ENCODE results near the gene PRKD1. TPM values are rescaled to one million over a fixed set of nuclear protein-coding genes. Genes with fewer than 3 reads are reported as not detected.

PRKD1 gene
- total and polyA plus RNA-seq, 10 donors: 1.0 to 8.9 (median 4.5) TPM

DNA sequence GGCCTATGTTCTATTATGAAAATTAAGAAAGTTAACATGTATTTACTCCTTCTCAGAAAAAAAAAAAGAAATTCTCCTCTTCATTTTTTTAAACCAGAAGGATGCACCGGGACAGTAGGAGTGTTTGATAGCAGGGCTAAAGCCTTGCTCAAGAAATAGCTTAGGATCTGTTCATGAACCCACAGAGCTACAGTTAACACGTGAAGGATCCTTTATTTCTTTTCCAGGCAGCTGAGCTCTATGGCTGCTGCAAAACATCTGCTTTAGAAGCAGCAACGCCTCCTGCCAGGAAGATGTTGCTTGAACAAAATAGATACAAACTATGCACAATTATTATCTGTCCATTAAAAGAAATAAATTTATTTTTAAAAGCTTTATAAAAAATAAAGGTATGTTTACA lies 254.8 kb downstream of the PRKD1 start:
- Histone ChIP-seq H3K36me3 (no peaks in the 10 kb centered on the region), H3K27me3 (replicated peaks in 1 of 7) (no peaks in the 10 kb centered on the region), H3K4me3 (no peak overlapping the region), H3K27ac (no peak overlapping the region), H3K9me3 (no peaks in the 10 kb centered on the region), H3K4me1 (no peaks in the 10 kb centered on the region)
- no peak for DNase-seq
- intact Hi-C loops (cut with DNase I; ENCODE audit: low total_unique reads): no loop called here
- 78 to 81% (median 79%) methylated on average over 3 of the region's 3 CpGs for WGBS, 5 donors
- TF ChIP-seq CTCF (IDR thresholded peaks at IDR 0.05 in 8 of 11, conservative IDR thresholded peaks at IDR 0.05 in 3 of 11) (no peak), POLR2AphosphoS5 (IDR thresholded peaks at IDR 0.05) (no peak), POLR2A (IDR thresholded peaks at IDR 0.05) (no peak)

DNA sequence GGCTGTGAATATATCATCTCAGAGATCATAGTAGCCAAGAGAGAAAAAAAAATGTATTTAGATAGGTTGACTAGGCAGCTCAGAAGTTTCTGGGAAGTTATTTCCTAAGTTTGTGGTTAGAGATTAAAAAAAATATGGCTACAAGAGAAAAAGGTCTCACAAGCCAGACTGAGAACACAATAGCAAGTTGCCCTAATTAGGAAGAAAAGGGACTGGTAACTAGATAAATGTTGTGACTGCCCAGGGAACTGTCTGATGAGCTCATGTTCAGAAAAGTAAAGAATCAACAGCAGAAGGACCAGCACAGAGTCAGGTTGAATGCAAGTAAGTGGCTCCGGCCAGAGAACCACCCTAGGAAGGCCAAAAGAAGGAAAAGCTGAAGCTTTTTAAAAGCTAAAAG lies 256.6 kb downstream of the PRKD1 start:
- no peak for TF ChIP-seq POLR2A (IDR thresholded peaks at IDR 0.05)
- no peak for TF ChIP-seq POLR2AphosphoS5 (IDR thresholded peaks at IDR 0.05)
- no peaks in the 10 kb centered on the region for H3K36me3 ChIP-seq
- no peaks in the 10 kb centered on the region for H3K4me1 ChIP-seq
- DNase-seq: no peak
- no peak overlapping the region for H3K4me3 ChIP-seq
- intact Hi-C loops (cut with DNase I; ENCODE audit: low total_unique reads): no loop called here
- H3K9me3 ChIP-seq: no peaks in the 10 kb centered on the region
- no peak overlapping the region for H3K27ac ChIP-seq
- no peaks in the 10 kb centered on the region for H3K27me3 ChIP-seq (replicated peaks in 1 of 7)
- 71 to 97% (median 74%) methylated on average over 1 of the region's 1 CpG for WGBS, 5 donors

GRCh38 chr14:29668201-29668600 lies 259.4 kb downstream of the PRKD1 start:
- no peak for TF ChIP-seq POLR2AphosphoS5 (IDR thresholded peaks at IDR 0.05)
- TF ChIP-seq POLR2A (IDR thresholded peaks at IDR 0.05): no peak
- no peak for TF ChIP-seq CTCF (IDR thresholded peaks at IDR 0.05 in 8 of 11, conservative IDR thresholded peaks at IDR 0.05 in 3 of 11)
- Histone ChIP-seq H3K4me1 (no peaks in the 10 kb centered on the region), H3K4me3 (no peak overlapping the region), H3K36me3 (peaks cover 0 to 10% (median 0%) of the 10 kb centered on the region in 6 donors), H3K9me3 (no peaks in the 10 kb centered on the region), H3K27ac (no peak overlapping the region), H3K27me3 (replicated peaks in 1 of 7) (no peaks in the 10 kb centered on the region)
- no peak for DNase-seq
- WGBS, 5 donors: 70 to 87% (median 86%) methylated on average over 1 of the region's 1 CpG
- intact Hi-C loops (cut with DNase I; ENCODE audit: low total_unique reads): no loop called here

DNA sequence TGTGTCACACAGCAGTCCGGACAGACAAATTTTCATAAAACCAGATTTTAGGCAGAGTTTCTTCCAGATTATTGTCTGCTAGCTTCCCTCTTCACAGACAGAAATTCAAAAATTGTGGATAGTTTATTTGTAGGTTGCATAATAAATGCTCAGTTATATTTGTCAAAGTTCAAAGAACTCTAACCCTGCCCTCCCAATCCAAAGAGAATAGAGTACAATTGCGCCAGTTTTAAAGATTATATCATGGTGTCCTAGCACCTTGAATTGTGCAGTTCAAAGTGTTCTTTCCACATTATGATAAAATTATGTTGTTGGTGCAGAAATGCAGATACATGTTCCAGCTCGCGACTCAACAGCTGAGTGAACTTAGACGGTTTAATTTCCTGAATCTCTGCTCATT lies 263.1 kb downstream of the PRKD1 start:
- Histone ChIP-seq H3K4me1 (no peaks in the 10 kb centered on the region), H3K9me3 (no peaks in the 10 kb centered on the region), H3K27me3 (replicated peaks in 1 of 7) (no peaks in the 10 kb centered on the region), H3K36me3 (peaks cover 0 to 10% (median 0%) of the 10 kb centered on the region in 6 donors), H3K27ac (no peak overlapping the region), H3K4me3 (no peak overlapping the region)
- no peak for DNase-seq
- 91 to 96% (median 94%) methylated on average over 5 of the region's 5 CpGs for WGBS, 5 donors
- TF ChIP-seq POLR2A (IDR thresholded peaks at IDR 0.05) (no peak), CTCF (IDR thresholded peaks at IDR 0.05 in 8 of 11, conservative IDR thresholded peaks at IDR 0.05 in 3 of 11) (no peak), POLR2AphosphoS5 (IDR thresholded peaks at IDR 0.05) (no peak)
- intact Hi-C loops (cut with DNase I; ENCODE audit: low total_unique reads): no loop called here

- WGBS, 5 donors: 57 to 68% (median 65%) methylated on average over 7 of the region's 7 CpGs
- intact Hi-C loops (cut with DNase I; ENCODE audit: low total_unique reads): no loop called here
- no peaks in the 10 kb centered on the region for H3K27me3 ChIP-seq (replicated peaks in 1 of 7)
- DNase-seq: no peak
- no peak overlapping the region for H3K27ac ChIP-seq
- H3K4me3 ChIP-seq: no peak overlapping the region
- peaks cover 0 to 10% (median 0%) of the 10 kb centered on the region in 6 donors for H3K36me3 ChIP-seq
- H3K4me1 ChIP-seq: no peaks in the 10 kb centered on the region
- H3K9me3 ChIP-seq: no peaks in the 10 kb centered on the region
- TF ChIP-seq CTCF (IDR thresholded peaks at IDR 0.05 in 8 of 11, conservative IDR thresholded peaks at IDR 0.05 in 3 of 11) (no peak), POLR2A (IDR thresholded peaks at IDR 0.05) (no peak), POLR2AphosphoS5 (IDR thresholded peaks at IDR 0.05) (no peak)
Measured at GRCh38 chr14:29663281-29663801, 264.3 kb downstream of the PRKD1 start.

Measured in spleen (tissue), 11 donors.